CMK (cell line): ENCODE data around the gene NKPD1.

Experiments used
- DNase-seq: peaks from one replicate; pipeline ENCODE4 v3.0.0-alpha.2; 2010; ENCODE audit warnings: low read depth

Gene NKPD1

GRCh38 chr19:45153339-45154063 lies 7.3 kb downstream of the NKPD1 start:
- DNase-seq, result peak; percentile 75

GRCh38 chr19:45152504-45153338 lies 8.1 kb downstream of the NKPD1 start:
- no peak for DNase-seq

- no peak for DNase-seq
Measured at GRCh38 chr19:45151821-45152503, 8.8 kb downstream of the NKPD1 start.

- DNase-seq, result no peak
Measured at GRCh38 chr19:45151320-45151719, 9.5 kb downstream of the NKPD1 start.

- no peak for DNase-seq
Measured at GRCh38 chr19:45150751-45151281, 10.0 kb downstream of the NKPD1 start.

GRCh38 chr19:45150180-45150579 lies 10.6 kb downstream of the NKPD1 start:
- no peak for DNase-seq

GRCh38 chr19:45149129-45149528 lies 11.7 kb downstream of the NKPD1 start:
- DNase-seq, result no peak

GRCh38 chr19:45147835-45148676 lies 12.7 kb downstream of the NKPD1 start:
- no peak for DNase-seq

GRCh38 chr19:45146741-45147205 lies 14.0 kb downstream of the NKPD1 start:
- DNase-seq, result no peak

GRCh38 chr19:45146251-45146650 lies 14.5 kb downstream of the NKPD1 start:
- no peak for DNase-seq

- DNase-seq, result no peak
Measured at GRCh38 chr19:45145270-45146189, 15.3 kb downstream of the NKPD1 start.

GRCh38 chr19:45144431-45145269 lies 16.1 kb downstream of the NKPD1 start:
- no peak for DNase-seq

- DNase-seq, result no peak
Measured at GRCh38 chr19:45142726-45143110, 18.1 kb downstream of the NKPD1 start.

- DNase-seq, result no peak
Measured at GRCh38 chr19:45142016-45142725, 18.6 kb downstream of the NKPD1 start.

GRCh38 chr19:45141203-45141900 lies 19.4 kb downstream of the NKPD1 start:
- DNase-seq, result no peak

- DNase-seq, result no peak
Measured at GRCh38 chr19:45140533-45140932, 20.2 kb downstream of the NKPD1 start.

- no peak for DNase-seq
Measured at GRCh38 chr19:45140144-45140503, 20.7 kb downstream of the NKPD1 start.
